Activated T-helper 1 cell treated with anti-CD3 and anti-CD28 coated beads, Interleukin-2, amount 50 U/mL, for 16 hours (primary cell): ENCODE data around the gene NPAS3.

ENCODE experiments used
- DNase-seq, 2 donors: peaks; one replicate each; pipeline ENCODE4 v3.0.0-alpha.2; 2020; ENCODE audit warnings: low read depth in 1 of 2, low spot score in 1 of 2

The NPAS3 gene

GRCh38 chr14:33163600-33163999 is 224.9 kb downstream of the NPAS3 start:
- DNase-seq: no peak

DNA sequence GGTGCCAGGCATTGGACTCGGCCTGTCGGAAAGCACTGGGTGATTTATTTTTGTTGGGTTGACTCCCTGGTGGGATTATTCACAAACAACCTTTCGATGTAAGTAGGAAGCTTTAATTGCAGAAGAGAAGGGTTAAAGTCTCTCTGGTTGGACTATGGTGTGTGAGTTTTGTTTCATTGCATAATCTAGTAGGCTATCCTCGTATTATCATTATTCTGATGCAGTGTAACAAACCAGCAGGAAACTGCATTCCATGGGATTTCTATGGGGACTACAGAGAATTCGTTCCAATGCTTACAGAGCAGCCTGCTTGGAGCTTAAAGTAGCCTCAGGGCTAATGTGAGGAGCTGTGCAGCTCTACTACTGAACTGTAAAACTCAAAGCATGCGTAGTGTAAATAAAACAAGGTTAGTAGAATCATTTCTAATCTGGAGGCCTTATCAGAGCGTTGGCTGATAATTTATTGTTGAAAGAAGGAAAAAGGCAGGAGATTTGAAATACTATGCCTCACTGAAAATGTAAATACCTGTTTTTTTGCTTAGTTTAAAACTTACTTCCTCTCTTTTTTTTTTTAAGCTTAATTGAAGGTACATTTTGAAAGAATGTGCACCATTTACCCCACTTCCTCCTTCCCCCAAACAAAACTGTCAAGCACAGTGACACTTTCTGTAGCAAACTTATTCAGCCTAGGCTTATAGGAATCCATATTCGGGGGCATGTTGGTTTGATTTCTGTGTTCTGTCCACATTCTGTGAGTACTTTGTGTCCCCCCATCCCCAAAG is 226.7 kb downstream of the NPAS3 start:
- DNase-seq: no peak

DNA sequence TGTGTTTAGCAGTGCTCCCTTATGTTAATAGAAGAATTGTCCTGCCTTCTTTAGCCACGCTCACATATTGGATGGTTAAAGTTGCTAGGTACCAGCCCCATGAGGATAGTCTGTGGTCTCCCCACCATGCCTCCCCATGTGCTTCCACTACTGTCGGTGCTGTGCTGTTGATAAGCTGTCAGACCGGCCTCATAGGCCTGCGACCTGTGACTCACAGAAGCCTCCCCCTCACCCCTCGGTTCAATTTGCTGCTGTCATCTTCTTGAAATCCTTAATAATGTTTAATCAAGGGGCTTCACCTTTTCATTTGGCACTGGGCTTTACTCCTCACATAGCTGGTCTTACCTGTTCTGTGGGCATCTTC is 227.2 kb downstream of the NPAS3 start:
- no peak for DNase-seq

GRCh38 chr14:33175951-33176350 is 237.3 kb downstream of the NPAS3 start:
- DNase-seq: no peak

DNA sequence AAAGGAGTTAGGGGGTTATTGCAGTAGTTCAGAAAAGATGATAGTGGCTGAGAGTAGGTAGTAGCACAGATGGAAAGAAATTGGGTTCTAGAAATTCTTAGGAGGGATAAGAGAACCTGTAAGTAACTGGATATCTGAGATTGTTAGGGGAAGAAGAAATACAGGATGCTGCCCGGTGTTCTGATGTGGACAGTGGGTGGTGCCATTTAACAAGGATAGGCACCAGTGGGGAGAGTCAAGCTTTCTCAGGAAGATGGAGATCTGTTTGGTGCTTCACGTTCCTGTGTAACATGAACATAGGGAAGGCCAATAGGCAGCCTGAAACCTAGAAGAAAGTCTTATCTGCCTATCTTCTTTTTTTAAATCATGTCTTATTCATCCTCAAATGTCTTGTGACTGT is 245.9 kb downstream of the NPAS3 start:
- no peak for DNase-seq

DNA sequence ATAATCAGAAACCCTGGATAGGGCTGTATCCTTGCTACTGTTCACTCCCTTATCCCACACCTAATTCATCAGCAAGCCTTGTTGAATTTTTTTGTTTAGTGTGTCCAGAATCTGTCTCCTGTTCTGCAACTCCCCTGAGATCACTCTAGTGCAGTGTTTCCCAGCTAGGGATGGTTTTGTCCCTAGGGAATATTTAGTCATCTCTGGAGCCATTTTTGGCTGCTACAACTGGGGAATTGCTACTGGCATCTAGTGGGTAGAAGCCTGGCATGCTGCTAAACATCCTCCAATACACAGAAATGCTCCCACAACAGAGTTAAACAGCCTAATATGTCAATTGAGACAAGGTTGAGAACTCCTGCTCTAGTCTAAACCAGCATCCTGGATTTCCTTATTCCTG is 248.0 kb downstream of the NPAS3 start:
- no peak for DNase-seq

- DNase-seq: no peak
These were observed 250.2 kb downstream of the NPAS3 start for GRCh38 chr14:33188880-33189279.

DNA sequence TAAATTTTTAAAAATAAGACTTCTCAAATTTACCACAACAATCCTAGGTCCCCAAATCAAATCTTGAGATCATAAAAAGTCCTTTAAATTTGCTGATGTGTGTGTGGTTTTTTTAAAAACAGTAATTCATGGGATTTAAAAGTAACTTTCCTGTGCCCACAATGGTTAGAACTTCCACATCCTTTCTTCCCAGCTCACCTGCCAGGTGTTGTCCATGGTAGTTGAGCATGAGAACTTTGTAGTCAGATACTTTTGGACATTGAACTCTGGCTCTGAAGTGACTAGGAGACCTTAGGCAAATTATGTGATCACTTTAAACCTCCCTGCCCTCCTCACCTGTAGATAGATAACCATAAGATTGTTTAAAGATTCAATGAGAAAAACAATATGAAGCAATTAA is 253.2 kb downstream of the NPAS3 start:
- no peak for DNase-seq

DNA sequence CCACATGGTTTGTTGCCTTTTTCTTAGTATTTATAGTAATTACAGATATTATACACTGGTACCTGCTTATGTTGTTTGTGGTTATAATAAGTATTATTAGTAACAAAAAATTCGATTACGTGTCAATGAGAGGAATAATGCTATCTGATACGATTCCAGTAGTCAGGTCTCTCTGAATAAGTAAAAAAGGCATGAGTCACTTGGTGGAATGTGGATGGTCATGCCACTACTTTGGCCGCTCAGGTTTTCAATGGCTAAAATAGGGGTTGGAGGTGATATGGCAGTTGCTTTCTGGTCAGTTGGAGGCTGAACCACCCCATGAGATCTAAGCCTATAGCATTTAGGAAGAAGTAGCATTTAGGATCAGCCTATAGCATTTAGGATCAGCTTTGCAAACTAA is 255.9 kb downstream of the NPAS3 start:
- DNase-seq: no peak

DNA sequence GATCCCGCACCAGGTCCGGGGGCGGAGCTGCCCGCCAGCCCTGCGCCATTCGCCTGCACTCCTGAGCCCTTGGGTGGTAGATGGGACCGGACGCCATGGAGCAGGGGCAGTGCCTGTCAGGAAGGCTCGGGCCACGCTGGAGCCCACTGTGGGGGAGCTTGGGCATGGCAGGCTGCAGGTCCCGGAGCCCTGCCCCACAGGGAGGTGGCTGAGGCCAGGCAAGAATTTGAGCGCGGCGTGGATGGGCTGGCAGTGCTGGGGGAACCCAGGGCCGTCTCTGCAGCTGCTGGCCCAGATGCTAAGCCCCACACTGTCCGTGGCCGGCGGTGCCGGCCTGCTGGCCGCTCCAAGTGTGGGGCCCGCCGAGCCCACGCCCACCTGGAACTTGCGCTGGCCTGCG is 260.0 kb downstream of the NPAS3 start:
- DNase-seq: no peak

DNA sequence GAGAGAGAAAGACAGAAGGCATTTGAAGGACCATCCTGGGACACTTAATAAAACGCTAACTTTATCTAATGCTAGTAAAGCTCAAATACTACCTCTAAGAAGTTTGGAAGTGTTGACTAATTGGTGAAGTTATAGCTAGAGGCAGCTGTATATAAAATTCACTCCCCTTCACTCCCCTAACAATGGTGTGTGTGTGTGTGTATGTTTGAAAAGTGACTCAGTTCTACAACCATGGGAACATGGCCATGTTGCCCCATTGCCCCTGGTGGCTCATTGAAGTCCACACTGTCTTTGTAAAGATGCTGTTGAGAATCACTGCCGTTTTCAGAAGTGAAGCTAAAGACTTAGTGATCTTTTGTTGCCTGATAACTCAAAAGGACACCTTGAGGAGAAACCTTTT is 262.4 kb downstream of the NPAS3 start:
- DNase-seq: no peak

- no peak for DNase-seq
These were observed 268.3 kb downstream of the NPAS3 start for GRCh38 chr14:33206981-33207380.

GRCh38 chr14:33207467-33208017 is 268.9 kb downstream of the NPAS3 start:
- DNase-seq: no peak

GRCh38 chr14:33210311-33210710 is 271.6 kb downstream of the NPAS3 start:
- DNase-seq: no peak

DNA sequence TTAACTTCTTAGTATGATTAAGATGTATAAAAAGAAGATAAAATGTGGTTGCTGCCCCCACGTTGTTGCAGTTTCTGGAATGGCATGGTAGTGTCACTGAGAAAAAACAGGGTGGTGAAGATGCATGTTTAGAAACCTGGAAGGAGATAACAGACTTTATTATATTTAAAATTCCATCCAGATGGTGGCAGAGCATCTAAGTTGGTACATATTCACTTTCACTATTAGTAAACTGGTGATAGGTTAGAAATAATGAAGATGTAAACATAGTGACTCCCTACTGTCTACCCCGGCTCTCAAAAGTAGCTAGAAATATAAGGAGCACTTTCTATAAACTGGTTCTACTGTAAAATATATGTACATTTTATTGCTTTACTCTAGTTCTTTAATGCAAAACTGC is 279.3 kb downstream of the NPAS3 start:
- DNase-seq: no peak

DNA sequence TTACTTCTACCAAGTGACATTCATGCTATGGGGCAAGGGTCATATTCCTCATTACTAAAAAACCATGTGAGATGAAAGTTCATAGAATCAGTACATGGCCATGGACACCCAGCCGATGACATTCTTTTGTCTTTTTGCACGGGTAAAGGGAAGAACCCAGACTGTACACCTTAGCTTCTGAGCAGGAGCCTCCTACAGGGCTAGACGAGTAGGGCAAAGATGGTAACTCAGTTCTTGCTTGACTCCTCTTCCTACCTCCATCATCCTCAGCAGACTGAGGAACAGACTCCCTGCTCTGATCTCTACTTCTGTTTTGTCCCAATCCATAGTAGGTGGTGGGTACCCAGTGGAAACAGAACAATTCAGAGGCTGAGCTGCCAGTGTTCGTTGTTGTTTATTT is 281.3 kb downstream of the NPAS3 start:
- DNase-seq: no peak

GRCh38 chr14:33229269-33229929 is 290.7 kb downstream of the NPAS3 start:
- no peak for DNase-seq

DNA sequence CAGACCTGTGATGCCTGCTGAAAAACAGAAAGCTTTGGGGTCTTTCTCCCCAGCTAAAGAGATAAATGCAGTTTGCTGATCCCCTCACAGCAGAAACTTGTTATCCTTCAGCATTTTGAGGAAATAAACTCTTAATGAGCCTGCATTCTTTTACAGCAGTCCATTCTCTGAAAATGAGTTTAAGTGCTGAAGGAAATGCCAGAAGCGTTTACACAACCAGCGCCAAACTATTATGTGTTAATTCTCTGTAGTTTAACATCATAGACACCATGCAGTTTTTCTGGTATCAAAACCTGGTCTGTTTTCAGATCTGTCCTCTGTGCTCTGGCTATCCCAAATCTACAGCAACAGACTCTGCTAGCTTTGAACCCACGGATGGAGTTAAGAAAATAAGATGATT is 291.3 kb downstream of the NPAS3 start:
- no peak for DNase-seq

- DNase-seq: no peak
These were observed 293.4 kb downstream of the NPAS3 start for GRCh38 chr14:33232031-33232430.

DNA sequence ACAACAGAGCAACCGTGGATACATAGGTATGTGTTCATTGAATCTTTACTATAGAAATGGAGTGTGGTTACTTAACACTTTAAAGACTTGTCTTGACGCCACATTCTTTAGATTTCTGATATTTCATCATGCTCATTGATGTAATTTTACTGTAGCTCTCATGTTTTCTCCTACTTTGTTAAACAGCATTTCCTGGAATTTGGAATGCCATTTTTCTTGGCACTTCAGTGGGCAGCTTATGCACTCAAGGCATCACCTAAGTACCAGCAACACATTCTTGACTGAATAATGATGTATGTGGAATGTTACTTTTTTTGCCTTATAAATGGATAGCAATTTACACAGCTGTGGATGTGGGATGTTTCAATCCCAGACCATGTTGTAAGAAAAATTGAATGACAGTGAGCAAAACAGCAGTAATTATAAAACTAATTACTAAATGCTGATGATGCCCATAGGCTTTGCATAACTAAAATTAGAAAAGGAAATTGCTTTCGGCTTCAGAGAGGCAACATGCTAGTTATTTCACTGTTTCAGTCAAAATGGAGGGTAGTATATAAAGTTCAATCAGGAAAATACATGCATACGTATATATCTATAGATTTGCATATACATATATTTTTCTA is 298.5 kb downstream of the NPAS3 start:
- no peak for DNase-seq

DNA sequence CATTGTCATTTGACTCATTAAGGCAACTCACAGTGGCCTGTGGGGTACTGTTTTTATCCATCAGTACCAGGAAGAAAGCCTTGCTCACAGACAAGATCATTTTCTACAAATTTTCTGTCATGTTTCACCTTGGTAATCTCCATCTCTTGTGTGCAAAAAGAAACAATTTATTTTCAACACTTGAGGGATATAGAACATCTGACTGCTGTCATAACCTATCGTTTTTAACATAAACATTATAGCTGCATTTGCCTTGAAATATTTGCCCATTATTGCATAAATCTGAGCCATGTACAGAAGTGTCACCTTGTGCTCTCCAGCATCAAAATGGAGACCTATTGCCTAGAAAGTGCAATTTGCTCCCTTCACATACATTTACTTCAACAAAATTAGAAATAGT is 300.8 kb downstream of the NPAS3 start:
- no peak for DNase-seq

DNA sequence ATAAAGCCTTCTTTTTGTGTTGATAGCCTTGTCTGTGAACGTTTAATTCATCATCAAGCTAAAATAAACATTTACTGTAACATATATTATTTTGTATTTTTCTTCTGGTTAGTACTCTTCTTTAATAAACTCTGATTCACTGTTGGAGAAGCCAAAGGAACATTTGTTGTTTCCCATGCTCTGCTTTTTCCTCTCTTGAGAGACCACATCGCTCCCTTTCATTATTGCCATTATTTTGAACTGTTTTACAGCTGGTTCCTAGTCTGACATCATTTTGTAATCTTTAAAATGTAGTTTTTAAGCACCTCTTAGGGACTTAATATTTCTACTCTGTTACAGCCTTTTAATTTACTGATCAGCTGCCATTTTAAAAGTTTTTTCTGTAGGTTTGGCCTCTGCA is 301.8 kb downstream of the NPAS3 start:
- no peak for DNase-seq
